Effector CD8-positive, alpha-beta T cell (primary cell): ENCODE data around the gene PLEKHN1.
"Not testable (repeated sequence)": the region's sequence is repeated elsewhere in the genome, so short reads cannot be mapped to it uniquely, and the experiment has no call there.

Experiments used
- DNase-seq: peaks from one replicate; lab custom pipeline; 2025; lab: John Stamatoyannopoulos, UW

Gene PLEKHN1

DNA sequence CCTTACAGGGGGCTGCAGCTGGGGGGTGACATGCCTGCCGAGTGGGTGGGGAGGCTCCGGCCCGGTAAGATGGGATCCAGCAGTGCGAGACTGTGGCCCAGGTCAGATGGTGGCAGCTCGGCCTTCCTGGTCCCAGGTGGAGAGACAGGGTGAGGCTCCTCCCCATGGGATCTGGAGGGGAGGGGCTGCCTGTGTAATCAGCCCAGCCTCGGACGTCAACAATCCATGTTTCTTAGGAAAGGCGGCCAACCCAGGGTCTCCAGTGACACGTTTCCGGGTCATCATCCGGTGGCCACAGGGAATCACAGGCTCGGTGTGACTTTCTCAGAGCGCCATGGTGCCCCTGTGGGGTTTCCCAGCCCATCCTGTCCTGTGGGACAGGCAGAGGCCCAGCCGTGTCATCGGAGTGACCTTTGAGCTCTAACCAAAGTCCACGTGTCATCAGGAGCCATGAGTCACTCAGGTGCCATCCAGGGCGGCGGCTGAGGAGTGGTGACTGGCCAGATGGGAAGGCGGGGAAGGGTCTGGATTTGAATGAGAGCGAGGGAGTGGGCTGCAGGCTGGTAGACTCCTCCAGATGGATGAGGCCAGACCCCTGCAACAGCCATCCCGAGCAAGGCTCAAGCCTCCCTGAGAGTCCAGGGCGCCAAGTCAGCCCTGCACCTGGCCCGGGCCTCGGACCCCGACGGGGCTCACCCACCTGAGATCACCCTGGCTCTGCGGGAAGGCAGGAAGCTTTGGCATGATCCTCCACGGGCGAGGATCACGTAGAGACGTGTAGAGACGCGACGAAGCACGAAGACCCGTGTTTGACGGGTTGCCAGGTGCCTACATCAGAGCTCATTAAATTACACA is 40.2 kb downstream of the PLEKHN1 start:
- DNase-seq = no peak

- DNase-seq = not testable (repeated sequence)
These were observed 43.8 kb downstream of the PLEKHN1 start for GRCh38 chr1:1010131-1010530.

DNA sequence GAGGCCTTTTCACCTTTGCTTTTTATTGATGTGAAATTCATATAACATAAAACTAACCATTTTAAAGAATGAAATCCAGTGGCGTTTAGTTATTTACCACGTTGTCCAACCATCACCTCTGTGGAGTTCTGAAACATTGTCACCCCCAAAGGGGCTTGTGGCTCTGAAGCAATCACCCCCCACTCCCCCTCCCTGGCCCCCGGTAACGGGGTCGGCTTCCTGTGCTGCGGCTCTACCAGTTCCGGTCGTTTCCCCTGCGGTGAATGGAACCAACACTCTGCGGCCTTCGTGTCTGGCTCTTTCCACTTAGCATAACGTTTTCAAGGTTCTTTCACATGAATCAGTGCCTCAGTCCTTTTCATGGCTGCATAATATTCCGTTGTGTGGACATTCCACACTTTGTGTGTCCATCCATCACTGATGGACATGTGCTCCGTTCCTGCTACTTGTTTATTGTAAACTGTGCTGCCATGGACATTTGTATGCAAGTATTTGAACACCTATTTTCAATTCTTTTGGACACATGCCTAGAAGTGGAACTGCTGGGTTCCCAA is 45.2 kb downstream of the PLEKHN1 start:
- no peak for DNase-seq

DNA sequence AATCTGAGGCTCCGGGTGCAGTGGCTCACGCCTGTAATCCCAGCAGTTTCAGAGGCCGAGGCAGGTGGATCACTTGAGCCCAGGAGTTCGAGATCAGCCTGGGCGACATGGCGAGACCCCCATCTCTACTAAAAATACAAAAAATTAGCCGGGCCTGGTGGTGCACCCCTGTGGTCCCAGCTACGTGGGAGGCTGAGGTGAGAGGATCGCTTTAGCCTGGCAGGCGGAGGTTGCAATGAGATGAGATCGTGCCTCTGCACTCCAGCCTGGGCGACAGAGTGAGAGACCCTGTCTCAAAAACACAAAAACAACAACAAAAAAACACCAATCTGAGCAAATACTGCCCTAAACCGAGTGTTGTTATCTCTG is 46.4 kb downstream of the PLEKHN1 start:
- not testable (repeated sequence) for DNase-seq

DNA sequence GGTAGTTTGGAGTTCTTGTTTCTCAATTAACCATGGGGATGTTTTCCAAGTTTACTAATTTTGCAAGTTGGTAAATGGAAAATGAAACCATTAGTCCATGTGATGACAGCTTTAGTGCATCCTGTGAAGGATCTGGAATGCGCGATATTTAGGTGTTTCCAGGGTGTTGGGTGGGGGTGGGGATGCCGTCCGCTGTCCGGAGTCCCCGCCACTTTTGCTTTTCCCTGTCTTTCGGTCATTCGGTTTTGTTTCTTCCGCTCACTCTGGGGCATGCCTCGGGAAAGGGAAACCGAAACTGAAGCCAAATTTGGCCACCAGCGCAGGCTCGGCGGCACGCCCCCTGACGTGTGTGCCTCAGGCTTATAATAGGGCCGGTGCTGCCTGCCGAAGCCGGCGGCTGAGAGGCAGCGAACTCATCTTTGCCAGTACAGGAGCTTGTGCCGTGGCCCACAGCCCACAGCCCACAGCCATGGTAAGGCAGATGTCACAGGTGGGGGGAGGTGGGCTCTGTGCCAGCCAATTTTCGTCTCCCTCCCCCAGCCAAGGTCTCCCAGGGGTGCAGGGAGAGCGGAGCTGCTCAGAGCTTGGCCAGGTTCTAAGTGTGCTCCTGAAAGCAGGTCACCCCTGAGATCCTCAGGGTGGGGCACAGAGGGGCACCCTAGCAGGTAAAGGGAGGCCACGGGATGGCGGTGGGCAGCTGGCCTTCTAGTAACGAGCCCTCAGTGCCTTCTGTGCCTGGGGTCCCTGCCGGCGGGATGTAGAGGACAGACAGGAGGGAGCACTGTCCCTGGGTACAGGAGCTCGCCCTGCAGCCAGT is 47.0 kb downstream of the PLEKHN1 start, which contains the start of gene ISG15:
Gene ISG15, plus strand, starts transcription at position 393 of the 817 bp plus-strand sequence. Its CDS starts 77 bp downstream, at position 470.
- DNase-seq = peak; percentile 80

- no peak for DNase-seq
These were observed 47.8 kb downstream of the PLEKHN1 start for GRCh38 chr1:1013922-1014648.

- no peak for DNase-seq
These were observed 48.8 kb downstream of the PLEKHN1 start for GRCh38 chr1:1014799-1015681.

DNA sequence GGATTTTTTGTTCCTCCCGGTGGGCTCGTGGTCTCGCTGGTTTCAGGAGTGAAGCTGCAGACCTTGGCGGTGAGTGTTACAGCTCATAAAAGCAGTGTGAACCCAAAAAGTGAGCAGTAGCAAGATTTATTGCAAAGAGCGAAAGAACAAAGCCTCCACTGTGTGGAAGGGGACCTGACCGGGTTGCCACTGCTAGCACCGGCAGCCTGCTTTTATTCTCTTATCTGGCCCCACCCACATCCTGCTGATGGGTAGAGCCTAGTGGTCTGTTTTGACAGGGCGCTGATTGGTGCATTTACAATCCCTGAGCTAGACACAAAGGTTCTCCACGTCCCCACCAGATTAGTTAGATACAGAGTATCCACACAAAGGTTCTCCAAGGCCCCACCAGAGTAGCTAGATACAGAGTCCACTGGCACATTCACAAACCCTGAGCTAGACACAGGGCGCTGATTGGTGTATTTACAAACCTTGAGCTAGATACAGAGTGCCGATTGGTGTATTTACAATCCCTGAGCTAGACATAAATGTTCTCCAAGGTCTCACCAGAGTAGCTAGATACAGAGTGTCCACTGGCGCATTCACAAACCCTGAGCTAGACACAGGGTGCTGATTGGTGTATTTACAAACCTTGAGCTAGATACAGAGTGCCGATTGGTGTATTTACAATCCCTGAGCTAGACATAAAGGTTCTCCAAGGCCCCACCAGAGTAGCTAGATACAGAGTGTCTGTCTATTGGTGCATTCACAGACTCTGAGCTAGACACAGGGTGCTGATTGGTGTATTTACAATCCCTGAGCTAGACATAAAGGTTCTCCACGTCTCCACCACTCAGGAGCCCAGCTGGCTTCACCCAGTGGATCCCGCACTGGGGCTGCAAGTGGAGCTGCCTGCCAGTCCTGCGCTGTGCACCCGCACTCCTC is 51.4 kb downstream of the PLEKHN1 start:
- not testable (repeated sequence) for DNase-seq

DNA sequence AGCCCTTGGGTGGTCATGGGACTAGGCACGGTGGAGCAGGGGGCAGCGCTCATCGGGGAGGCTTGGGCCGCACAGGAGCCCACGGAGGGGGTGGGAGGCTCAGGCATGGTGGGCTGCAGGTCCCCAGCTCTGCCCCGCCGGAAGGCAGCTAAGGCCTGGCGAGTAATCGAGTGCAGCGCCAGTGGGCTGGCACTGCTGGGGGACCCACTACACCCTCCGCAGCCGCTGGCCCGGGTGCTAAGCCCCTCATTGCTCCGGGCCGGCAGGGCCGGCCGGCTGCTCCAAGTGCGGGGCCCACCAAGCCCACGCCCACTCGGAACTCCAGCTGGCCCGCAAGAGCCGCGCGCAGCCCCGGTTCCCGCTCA is 52.0 kb downstream of the PLEKHN1 start:
- DNase-seq = not testable (repeated sequence)

DNA sequence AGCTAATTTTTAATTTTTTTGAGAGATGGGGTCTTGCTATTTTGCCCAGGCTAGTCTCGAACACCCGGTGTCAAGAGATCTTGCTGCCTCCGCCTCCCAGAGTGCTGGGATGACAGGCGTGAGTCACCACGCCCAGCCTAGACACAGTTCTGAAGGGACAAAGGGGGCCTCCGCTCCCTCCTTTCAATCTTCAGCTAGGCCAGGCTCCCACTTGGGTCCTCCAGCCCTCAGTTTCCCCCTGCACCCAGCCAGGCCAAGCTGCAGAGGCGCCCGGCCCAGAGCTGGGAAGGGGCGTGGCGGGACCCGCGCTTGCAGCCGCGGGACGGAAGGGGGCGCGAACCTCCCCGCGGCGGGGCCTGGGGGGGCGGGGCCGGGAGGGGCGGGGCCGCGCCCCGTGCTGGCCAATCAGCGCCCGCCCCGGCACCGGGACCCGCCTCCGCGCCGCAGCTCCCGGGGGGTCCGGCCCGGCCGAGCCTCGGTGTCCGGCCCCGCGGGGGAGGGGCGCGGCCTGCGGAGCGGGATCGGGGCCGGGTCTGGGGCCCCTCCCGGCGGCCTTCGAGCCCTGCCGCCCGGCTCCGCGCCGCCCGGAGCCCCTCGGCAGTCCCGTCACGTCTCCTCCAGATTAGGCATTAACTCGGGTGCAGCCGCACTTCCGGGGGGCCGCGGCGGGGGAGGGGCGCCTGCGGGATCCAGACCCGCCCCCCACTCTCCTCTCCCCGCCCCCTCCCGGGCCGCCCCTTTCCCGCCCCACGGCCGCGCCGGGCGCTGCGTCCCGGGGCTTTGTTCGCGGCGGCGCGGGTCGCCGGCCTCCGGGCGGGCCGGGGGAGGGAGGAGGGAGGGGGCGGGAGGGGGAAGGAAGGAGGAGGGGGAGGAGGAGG is 53.1 kb downstream of the PLEKHN1 start:
- DNase-seq = peak; percentile 71

DNA sequence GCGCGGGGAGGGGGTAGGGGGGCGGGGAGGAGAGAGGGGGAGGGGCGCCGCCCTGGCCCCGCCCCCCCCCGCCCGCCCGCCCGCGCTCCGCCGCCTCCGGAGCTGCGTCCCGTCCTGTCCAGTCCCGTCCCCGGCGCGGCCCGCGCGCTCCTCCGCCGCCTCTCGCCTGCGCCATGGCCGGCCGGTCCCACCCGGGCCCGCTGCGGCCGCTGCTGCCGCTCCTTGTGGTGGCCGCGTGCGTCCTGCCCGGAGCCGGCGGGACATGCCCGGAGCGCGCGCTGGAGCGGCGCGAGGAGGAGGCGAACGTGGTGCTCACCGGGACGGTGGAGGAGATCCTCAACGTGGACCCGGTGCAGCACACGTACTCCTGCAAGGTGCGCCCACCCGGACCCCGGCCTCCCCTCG is 53.7 kb downstream of the PLEKHN1 start, which contains the start of gene AGRN:
Gene AGRN, plus strand, starts transcription at position 121 of the 405 bp plus-strand sequence. Its CDS starts 53 bp downstream, at position 174.
- DNase-seq = no peak

DNA sequence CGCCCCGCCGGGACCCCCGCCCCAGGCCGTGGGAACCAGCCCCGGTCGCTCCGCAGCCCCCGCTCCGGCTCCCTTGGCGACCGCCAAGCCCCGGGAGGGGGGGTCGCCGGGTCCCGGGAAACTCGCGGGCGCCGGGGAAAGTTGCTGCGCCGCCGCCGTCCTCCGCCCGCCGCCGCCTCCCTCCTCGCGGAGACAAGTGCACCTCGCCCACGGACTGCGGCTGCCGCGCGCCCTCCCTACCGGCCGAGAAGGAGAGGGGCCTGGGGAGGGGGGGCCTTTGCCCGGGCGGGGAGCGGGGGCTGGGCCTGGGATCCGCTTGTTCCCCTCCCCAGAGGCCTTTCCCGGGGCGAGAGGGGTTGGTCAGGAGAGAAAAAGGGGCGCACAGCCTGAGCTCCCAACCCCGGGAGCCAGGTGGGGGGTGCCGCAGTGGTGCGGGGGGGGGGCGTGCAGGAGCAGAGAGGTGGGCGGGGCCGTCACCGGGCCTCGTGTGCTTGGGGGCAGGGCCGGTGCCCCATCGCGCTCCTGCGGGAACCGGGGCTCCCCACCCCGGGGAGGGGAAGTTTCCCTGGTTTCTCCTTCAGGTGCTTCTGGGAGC is 54.2 kb downstream of the PLEKHN1 start:
- no peak for DNase-seq

DNA sequence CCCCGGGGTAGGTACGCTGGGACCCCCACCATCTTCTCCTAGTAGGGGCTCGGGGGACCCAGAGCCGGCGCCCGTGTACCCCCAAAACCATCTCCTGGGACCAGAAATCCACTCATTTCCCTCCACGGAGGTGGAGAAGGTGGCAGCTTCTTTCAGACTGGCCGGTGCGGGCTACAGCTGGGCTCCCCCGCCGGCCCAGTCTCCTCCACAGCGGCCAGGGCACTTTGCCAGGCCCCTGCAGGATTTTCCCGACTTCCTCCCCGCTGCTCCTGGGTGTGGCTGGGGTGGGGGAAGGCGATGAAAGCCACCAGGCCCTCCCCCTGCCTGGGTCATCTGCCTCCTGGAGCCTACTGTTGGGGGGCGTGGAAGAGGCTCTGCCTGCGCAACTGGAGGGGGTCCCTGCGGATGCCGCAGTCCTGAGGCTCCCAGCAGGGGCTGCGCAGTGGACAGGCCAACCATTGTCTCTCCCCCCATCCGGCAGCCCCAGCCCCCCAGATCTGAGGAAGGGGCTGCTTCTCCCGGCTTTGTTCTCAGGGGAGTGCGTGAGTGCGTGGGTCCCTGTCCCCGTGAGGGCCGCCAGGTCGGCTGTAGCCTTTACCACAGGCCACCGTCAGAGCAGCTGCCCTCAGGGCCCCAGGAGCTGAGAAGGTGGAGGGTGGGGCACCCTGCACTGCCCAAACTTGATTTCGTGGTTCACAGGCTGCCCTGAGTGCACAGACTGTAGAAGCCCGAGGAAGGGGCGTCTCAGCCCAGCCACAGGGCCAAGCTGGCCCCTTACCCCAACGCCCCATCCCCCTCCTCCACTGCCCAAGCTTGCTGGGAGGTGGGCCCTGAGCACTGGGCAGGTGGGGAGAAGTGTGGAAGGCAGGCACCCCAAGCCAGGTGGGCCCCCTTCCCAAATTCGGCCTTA is 55.0 kb downstream of the PLEKHN1 start:
- no peak for DNase-seq

DNA sequence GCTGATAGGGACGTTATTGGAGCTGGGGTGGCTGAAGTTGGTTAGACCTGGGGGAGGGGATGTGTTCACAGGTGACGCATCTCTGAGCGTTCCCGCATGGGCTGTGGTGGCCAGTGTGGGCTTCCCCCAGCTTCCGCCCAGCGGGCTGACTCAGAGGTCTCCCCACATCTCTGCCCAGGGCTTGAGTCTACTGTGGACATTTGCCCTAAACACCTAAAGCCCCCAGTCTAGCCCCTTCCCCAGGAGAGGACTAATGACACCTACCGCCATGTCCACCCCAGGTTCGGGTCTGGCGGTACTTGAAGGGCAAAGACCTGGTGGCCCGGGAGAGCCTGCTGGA is 55.6 kb downstream of the PLEKHN1 start:
- no peak for DNase-seq

- DNase-seq = no peak
These were observed 56.2 kb downstream of the PLEKHN1 start for GRCh38 chr1:1022302-1023009.

- no peak for DNase-seq
These were observed 57.4 kb downstream of the PLEKHN1 start for GRCh38 chr1:1023700-1024099.
